Midbrain (tissue), 1 donor: ENCODE data around the gene GJB6.
A peak's percentile ranks its signal among the peaks of the same experiment; 100 is the strongest.

Experiments used
- DNase-seq: peaks from one replicate; lab custom pipeline; 2025; lab: John Stamatoyannopoulos, UW

GJB6 gene

GRCh38 chr13:20186771-20187170 is 45.3 kb downstream of the GJB6 start:
- no peak for DNase-seq

DNA sequence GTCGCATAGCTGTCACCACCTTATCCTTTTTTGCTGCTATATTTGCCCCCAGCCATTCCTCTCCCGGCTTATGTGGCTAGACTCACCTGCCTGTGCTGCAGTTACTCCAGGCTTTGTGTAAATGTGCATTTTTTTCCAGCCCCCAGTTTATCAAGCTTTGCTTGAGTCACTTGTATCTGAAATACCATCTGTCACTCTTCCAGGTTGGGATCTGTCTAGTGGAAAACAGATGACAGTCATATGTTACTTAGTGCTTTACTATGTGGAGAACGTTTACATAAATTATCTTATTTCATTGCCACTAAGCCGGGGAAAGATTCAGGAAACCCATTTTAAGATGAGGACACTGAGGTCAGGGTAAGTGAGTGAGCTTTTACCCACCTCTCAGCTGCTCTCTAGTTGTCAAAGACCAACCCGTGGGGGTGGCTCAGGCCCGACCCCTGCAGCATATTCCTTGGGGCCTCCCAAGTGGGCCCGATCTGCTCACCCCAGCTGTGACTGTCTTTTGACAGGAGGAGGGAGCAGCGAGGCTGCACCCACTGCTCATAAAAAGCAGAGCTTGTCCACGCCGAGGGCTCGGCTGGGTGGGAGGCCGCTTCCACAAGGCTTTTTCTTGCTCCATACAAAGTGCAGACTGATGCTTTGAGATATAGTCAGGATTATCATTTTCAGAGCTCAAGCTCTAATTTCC is 46.6 kb downstream of the GJB6 start:
- no peak for DNase-seq

- DNase-seq = peak; percentile 71
These were observed 49.8 kb downstream of the GJB6 start for GRCh38 chr13:20182231-20182846.

DNA sequence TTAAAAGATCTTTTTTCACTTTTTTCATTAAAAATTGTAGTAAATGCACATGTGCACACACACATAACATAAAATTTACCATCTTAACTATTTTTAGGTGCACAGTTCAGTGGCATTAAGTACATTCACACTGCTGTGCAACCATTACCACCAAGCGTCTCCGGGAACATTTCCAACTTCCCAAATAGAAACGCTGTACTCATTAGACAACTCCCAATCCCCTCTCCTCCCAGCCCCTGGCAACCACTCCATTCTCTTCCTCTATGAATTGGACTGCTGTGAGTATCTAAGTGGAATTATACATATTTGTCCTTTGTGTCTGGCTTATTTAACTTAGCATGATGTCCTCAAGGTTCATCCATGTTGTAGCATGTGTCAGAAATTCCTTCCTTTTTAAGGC is 50.9 kb downstream of the GJB6 start:
- no peak for DNase-seq

DNA sequence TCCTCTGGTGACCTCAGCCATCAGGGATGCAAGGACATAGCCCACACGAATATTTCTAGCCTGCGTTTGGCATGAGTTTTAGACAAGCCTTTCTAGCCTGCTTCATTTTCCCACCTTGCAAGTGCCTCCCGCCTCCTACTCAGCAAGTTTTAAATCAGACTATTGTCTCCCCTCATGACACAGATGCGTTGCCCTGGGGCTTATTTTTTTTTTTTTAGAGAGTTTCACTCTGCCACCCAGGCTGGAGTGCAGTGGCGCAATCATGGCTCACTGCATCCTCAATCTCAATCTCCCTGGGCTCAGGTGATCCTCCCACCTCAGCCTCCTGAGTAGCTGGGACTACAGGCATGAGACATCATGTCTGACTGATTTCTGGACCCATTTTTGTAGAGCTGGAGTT is 54.0 kb downstream of the GJB6 start:
- no peak for DNase-seq

- DNase-seq = no peak
These were observed 54.9 kb downstream of the GJB6 start for GRCh38 chr13:20177049-20177831.

GRCh38 chr13:20175907-20176652 is 56.0 kb downstream of the GJB6 start:
- DNase-seq = no peak

DNA sequence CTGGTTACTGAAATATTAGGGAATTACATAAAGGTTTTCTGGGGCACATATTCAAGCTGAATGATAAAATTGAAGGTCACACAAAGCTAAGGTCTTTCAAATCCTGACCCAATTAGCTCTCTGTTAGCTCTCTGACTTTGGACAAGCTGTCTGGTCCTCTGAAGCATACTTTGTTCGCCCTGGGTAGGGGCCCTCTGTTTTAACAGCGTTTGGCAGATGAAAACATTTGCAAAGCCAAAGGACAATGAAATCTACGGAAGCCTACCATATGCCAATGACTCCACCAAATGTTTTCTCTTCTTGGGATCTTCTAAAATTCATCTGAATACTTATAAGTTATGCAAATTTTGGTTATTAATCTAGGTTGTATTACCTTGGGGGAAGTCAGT is 56.7 kb downstream of the GJB6 start:
- no peak for DNase-seq

GRCh38 chr13:20174656-20175405 is 57.3 kb downstream of the GJB6 start:
- no peak for DNase-seq

- no peak for DNase-seq
These were observed 58.9 kb downstream of the GJB6 start for GRCh38 chr13:20173116-20173746.
